ENCODE results near the gene DPP10.
"Not testable (repeated sequence)": the region's sequence is repeated elsewhere in the genome, so short reads cannot be mapped to it uniquely, and the experiment has no call there.

Gene DPP10

GRCh38 chr2:114442510-114442909 is at the start of gene DPP10:
DPP10 (plus strand) TSS chr2:114442641.
- DNase-seq = no peak

GRCh38 chr2:114400890-114401289 is 41.6 kb upstream of the DPP10 start:
- no peak for DNase-seq

GRCh38 chr2:114405247-114406116 is 37.0 kb upstream of the DPP10 start:
- no peak for DNase-seq

- DNase-seq = no peak
Observed at GRCh38 chr2:114406347-114406746, 36.1 kb upstream of the DPP10 start.

- not testable (repeated sequence) for DNase-seq
Observed at GRCh38 chr2:114407353-114407752, 35.1 kb upstream of the DPP10 start.

- no peak for DNase-seq
Observed at GRCh38 chr2:114421781-114422180, 20.7 kb upstream of the DPP10 start.

GRCh38 chr2:114424699-114425098 is 17.7 kb upstream of the DPP10 start:
- DNase-seq = no peak

- no peak for DNase-seq
Observed at GRCh38 chr2:114426756-114427155, 15.7 kb upstream of the DPP10 start.

GRCh38 chr2:114436329-114436728 is 6.1 kb upstream of the DPP10 start:
- DNase-seq = no peak

- DNase-seq = no peak
Observed at GRCh38 chr2:114446571-114446970, 4.1 kb downstream of the DPP10 start.

- no peak for DNase-seq
Observed at GRCh38 chr2:114450639-114451038, 8.2 kb downstream of the DPP10 start.

- DNase-seq = no peak
Observed at GRCh38 chr2:114456566-114456965, 14.1 kb downstream of the DPP10 start.

- no peak for DNase-seq
Observed at GRCh38 chr2:114457956-114458355, 15.5 kb downstream of the DPP10 start.

GRCh38 chr2:114461116-114461515 is 18.7 kb downstream of the DPP10 start:
- DNase-seq = no peak

GRCh38 chr2:114464961-114465706 is 22.7 kb downstream of the DPP10 start:
- DNase-seq = no peak

GRCh38 chr2:114468343-114468742 is 25.9 kb downstream of the DPP10 start:
- DNase-seq = no peak

GRCh38 chr2:114472246-114472645 is 29.8 kb downstream of the DPP10 start:
- no peak for DNase-seq

GRCh38 chr2:114472726-114473125 is 30.3 kb downstream of the DPP10 start:
- DNase-seq = no peak

GRCh38 chr2:114488841-114489530 is 46.5 kb downstream of the DPP10 start:
- no peak for DNase-seq

- no peak for DNase-seq
Observed at GRCh38 chr2:114495046-114495445, 52.6 kb downstream of the DPP10 start.

GRCh38 chr2:114496959-114497358 is 54.5 kb downstream of the DPP10 start:
- no peak for DNase-seq

- no peak for DNase-seq
Observed at GRCh38 chr2:114499101-114499500, 56.7 kb downstream of the DPP10 start.

GRCh38 chr2:114507744-114508143 is 65.3 kb downstream of the DPP10 start:
- no peak for DNase-seq

GRCh38 chr2:114515882-114516281 is 73.4 kb downstream of the DPP10 start:
- DNase-seq = no peak

All from activated CD8-positive, alpha-beta memory T cell treated with anti-CD3 and anti-CD28 coated beads, Interleukin-2, amount 50 U/mL, for 4 hours (primary cell).